GM06990 (cell line): ENCODE results near the gene SMKR1.

Experiments used
- DNase-seq: peaks from one replicate; pipeline ENCODE4 v3.0.0-alpha.2; 2011; ENCODE audit not compliant: insufficient read length; ENCODE audit errors: extremely low read depth
- H3K27me3 ChIP-seq: replicated peaks from 2 replicates; pipeline ENCODE4 v1.6.0; 2011; ENCODE audit warnings: low read length; ENCODE audit not compliant: control insufficient read depth, insufficient read depth
- H3K36me3 ChIP-seq: 2 replicates; pipeline ENCODE4 v1.5.1; 2011; ENCODE audit warnings: low read length; ENCODE audit not compliant: control insufficient read depth, insufficient read depth
- H3K4me3 ChIP-seq: replicated peaks from 2 replicates; pipeline ENCODE4 v1.5.1; 2011; ENCODE audit warnings: low read depth, mild to moderate bottlenecking, control low read depth, low read length
- CTCF ChIP-seq: IDR thresholded peaks from 2 replicates; pipeline ENCODE4 v1.5.1; 2011; ENCODE audit warnings: low read length, control low read depth, mild to moderate bottlenecking, inconsistent platforms; ENCODE audit not compliant: insufficient read depth, poor library complexity, severe bottlenecking

SMKR1 gene

GRCh38 chr7:129499999-129500398 is 2.3 kb upstream of the SMKR1 start:
- H3K4me3 ChIP-seq: 0 out of 2 replicates have a peak overlapping the region, but pooled peaks have one; percentile 10
- TF ChIP-seq CTCF: no peak
- no peaks in the 10 kb centered on the region for H3K36me3 ChIP-seq
- peak; percentile 25 for DNase-seq
- H3K27me3 ChIP-seq: no peaks in the 10 kb centered on the region

- H3K36me3 ChIP-seq: no peaks in the 10 kb centered on the region
- peak; percentile 33 for DNase-seq
- no peak for TF ChIP-seq CTCF
- no peaks in the 10 kb centered on the region for H3K27me3 ChIP-seq
- H3K4me3 ChIP-seq: peak overlapping the region; percentile 66
Measured at GRCh38 chr7:129502708-129503685, 666 bp downstream of the SMKR1 start.

GRCh38 chr7:129503725-129504124 is 1.4 kb downstream of the SMKR1 start:
- Histone ChIP-seq H3K27me3 (no peaks in the 10 kb centered on the region), H3K4me3 (no peak overlapping the region), H3K36me3 (no peaks in the 10 kb centered on the region)
- TF ChIP-seq CTCF: no peak
- no peak for DNase-seq

GRCh38 chr7:129512192-129512591 is 9.9 kb downstream of the SMKR1 start:
- no peak for TF ChIP-seq CTCF
- Histone ChIP-seq H3K4me3 (no peak overlapping the region), H3K27me3 (no peaks in the 10 kb centered on the region), H3K36me3 (no peaks in the 10 kb centered on the region)
- no peak for DNase-seq

- no peaks in the 10 kb centered on the region for H3K27me3 ChIP-seq
- H3K36me3 ChIP-seq: no peaks in the 10 kb centered on the region
- no peak for DNase-seq
- H3K4me3 ChIP-seq: no peak overlapping the region
- no peak for TF ChIP-seq CTCF
Measured at GRCh38 chr7:129513546-129513945, 11.2 kb downstream of the SMKR1 start.
